SK-N-SH treated with all-trans-retinoic acid at 6 μM for 48 hours (cell line): ENCODE measurements around the gene VMP1.
"Not testable (repeated sequence)": the region's sequence is repeated elsewhere in the genome, so short reads cannot be mapped to it uniquely, and the experiment has no call there.

ENCODE experiments used
- ATAC-seq: fragments of 200-7000 bp; cut with Tn5 transposase; 3 replicates; pipeline ENCODE4 v1.9.1; 2020; ENCODE audit warnings: mild to moderate bottlenecking, moderate library complexity
- BACH2 ChIP-seq: fragments of 250-450 bp; sonication (Bioruptor Pico); IDR thresholded peaks from 2 replicates; pipeline ENCODE4 v1.9.0; 2021; ENCODE audit warnings: mild to moderate bottlenecking, borderline replicate concordance
- CREB5 ChIP-seq: fragments of 250-450 bp; sonication (Bioruptor Pico); IDR thresholded peaks from 2 replicates; pipeline ENCODE4 v1.5.1; 2020; ENCODE audit warnings: low read depth, mild to moderate bottlenecking, moderate library complexity
- CSDC2 ChIP-seq: fragments of 250-450 bp; sonication (Bioruptor Pico); IDR thresholded peaks from 2 replicates; pipeline ENCODE4 v1.5.0; 2020; ENCODE audit warnings: mild to moderate bottlenecking, moderate library complexity
- ESRRG ChIP-seq: fragments of 250-450 bp; sonication (Bioruptor Pico); IDR thresholded peaks from 2 replicates; pipeline ENCODE4 v1.6.1; 2021; ENCODE audit warnings: mild to moderate bottlenecking
- GLIS3 ChIP-seq: fragments of 250-450 bp; sonication (Bioruptor Pico); IDR thresholded peaks from 2 replicates; pipeline ENCODE4 v1.5.0; 2020; ENCODE audit warnings: mild to moderate bottlenecking, moderate library complexity
- ISL1 ChIP-seq: fragments of 250-450 bp; sonication (Bioruptor Pico); IDR thresholded peaks from 2 replicates; pipeline ENCODE4 v2.1.2; 2022; ENCODE audit warnings: mild to moderate bottlenecking, moderate library complexity
- OSR1 ChIP-seq: fragments of 250-450 bp; sonication (Bioruptor Pico); IDR thresholded peaks from 2 replicates; pipeline ENCODE4 v1.8.0; 2022; ENCODE audit warnings: moderate library complexity, mild to moderate bottlenecking, inconsistent platforms
- PATZ1 ChIP-seq: fragments of 250-450 bp; sonication (Bioruptor Pico); IDR thresholded peaks from 2 replicates; pipeline ENCODE4 v1.8.0; 2020; ENCODE audit warnings: mild to moderate bottlenecking, moderate library complexity, borderline replicate concordance
- PPARA ChIP-seq: fragments of 250-450 bp; sonication (Bioruptor Pico); IDR thresholded peaks from 2 replicates; pipeline ENCODE4 v1.5.0; 2020; ENCODE audit warnings: mild to moderate bottlenecking, borderline replicate concordance
- RARB ChIP-seq: fragments of 250-450 bp; sonication (Bioruptor Pico); IDR thresholded peaks from 2 replicates; pipeline ENCODE4 v1.8.0; 2021; ENCODE audit warnings: mild to moderate bottlenecking, moderate library complexity
- SNAI2 ChIP-seq: fragments of 250-450 bp; sonication (Bioruptor Pico); IDR thresholded peaks from 2 replicates; pipeline ENCODE4 v1.5.0; 2020; ENCODE audit warnings: mild to moderate bottlenecking, moderate library complexity
- TCF4 ChIP-seq: fragments of 250-450 bp; sonication (Bioruptor Pico); IDR thresholded peaks from 2 replicates; pipeline ENCODE4 v1.8.0; 2021; ENCODE audit warnings: mild to moderate bottlenecking, moderate library complexity, borderline replicate concordance
- TOX ChIP-seq: fragments of 250-450 bp; sonication (Bioruptor Pico); IDR thresholded peaks from 2 replicates; pipeline ENCODE4 v1.8.0; 2021; ENCODE audit warnings: mild to moderate bottlenecking, moderate library complexity, borderline replicate concordance
- ZC3H10 ChIP-seq: fragments of 250-450 bp; sonication (Bioruptor Pico); IDR thresholded peaks from 2 replicates; pipeline ENCODE4 v1.5.1; 2021; ENCODE audit warnings: mild to moderate bottlenecking, moderate library complexity
- ZFP3 ChIP-seq: fragments of 250-450 bp; sonication (Bioruptor Pico); IDR thresholded peaks from 2 replicates; pipeline ENCODE4 v1.5.0; 2020; ENCODE audit warnings: mild to moderate bottlenecking, moderate library complexity
- ZFP30 ChIP-seq: fragments of 450-650 bp; formaldehyde crosslinking; IDR thresholded peaks from 2 replicates; pipeline ENCODE4 v1.5.0; 2022; ENCODE audit warnings: mild to moderate bottlenecking, moderate library complexity
- ZNF565 ChIP-seq: fragments of 450-650 bp; formaldehyde crosslinking; conservative IDR thresholded peaks from 2 replicates; pipeline ENCODE4 v1.5.0; 2020; ENCODE audit warnings: low read depth, mild to moderate bottlenecking, moderate library complexity
- ZNF70 ChIP-seq: fragments of 450-650 bp; formaldehyde crosslinking; IDR thresholded peaks from 2 replicates; pipeline ENCODE4 v1.5.0; 2020; ENCODE audit warnings: mild to moderate bottlenecking, moderate library complexity
- TF ChIP-seq, protein P1 (sequence below): fragments of 250-450 bp; sonication (Bioruptor Pico); IDR thresholded peaks from 2 replicates; pipeline ENCODE4 v1.8.0; 2021; ENCODE audit warnings: low read depth, mild to moderate bottlenecking, moderate library complexity, borderline replicate concordance
- TF ChIP-seq, protein P2 (sequence below): fragments of 250-450 bp; sonication (Bioruptor Pico); IDR thresholded peaks from 2 replicates; pipeline ENCODE4 v1.5.1; 2021; ENCODE audit warnings: mild to moderate bottlenecking, moderate library complexity

Gene VMP1

GRCh38 chr17:59872351-59872750 lies 164.9 kb downstream of the VMP1 start:
- no peak for ATAC-seq
- TF ChIP-seq SNAI2 (CRISPR knock-in tag) (no peak), CSDC2 (CRISPR knock-in tag) (no peak), CREB5 (CRISPR knock-in tag) (no peak)

- ATAC-seq = not testable (repeated sequence)
Measured at GRCh38 chr17:59873414-59873813, 166.0 kb downstream of the VMP1 start.

DNA sequence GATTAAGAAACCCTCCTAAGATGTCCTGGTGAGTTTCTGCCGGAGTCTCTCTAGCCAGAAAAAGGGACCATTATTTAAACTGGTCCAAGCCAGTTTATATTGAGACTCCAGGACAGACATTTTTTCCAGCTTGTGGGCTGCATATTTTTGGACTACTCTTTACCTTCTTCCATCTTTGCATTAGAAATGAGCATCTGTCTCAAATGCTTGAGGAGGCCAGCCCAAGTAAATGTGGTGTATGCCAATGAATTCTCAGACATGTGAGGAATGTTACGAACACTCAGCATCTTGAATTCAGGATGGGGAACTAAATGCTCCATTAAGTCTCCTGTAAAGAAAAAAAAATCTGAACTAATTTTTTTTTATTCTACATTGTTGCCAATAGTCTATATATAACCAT lies 166.9 kb downstream of the VMP1 start:
- no peak for ATAC-seq
- TF ChIP-seq TOX (CRISPR knock-in tag) (no peak), ZC3H10 (CRISPR knock-in tag) (no peak)
- TF ChIP-seq, protein P1, sequence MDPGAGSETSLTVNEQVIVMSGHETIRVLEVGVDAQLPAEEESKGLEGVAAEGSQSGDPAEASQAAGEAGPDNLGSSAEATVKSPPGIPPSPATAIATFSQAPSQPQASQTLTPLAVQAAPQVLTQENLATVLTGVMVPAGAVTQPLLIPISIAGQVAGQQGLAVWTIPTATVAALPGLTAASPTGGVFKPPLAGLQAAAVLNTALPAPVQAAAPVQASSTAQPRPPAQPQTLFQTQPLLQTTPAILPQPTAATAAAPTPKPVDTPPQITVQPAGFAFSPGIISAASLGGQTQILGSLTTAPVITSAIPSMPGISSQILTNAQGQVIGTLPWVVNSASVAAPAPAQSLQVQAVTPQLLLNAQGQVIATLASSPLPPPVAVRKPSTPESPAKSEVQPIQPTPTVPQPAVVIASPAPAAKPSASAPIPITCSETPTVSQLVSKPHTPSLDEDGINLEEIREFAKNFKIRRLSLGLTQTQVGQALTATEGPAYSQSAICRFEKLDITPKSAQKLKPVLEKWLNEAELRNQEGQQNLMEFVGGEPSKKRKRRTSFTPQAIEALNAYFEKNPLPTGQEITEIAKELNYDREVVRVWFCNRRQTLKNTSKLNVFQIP (CRISPR knock-in tag) = no peak
- TF ChIP-seq, all 23 proteins: peak for 0

GRCh38 chr17:59876107-59876506 lies 168.7 kb downstream of the VMP1 start:
- no peak for ATAC-seq

GRCh38 chr17:59877965-59878364 lies 170.5 kb downstream of the VMP1 start:
- TF ChIP-seq ISL1 (CRISPR knock-in tag) = no peak
- TF ChIP-seq, protein P2, sequence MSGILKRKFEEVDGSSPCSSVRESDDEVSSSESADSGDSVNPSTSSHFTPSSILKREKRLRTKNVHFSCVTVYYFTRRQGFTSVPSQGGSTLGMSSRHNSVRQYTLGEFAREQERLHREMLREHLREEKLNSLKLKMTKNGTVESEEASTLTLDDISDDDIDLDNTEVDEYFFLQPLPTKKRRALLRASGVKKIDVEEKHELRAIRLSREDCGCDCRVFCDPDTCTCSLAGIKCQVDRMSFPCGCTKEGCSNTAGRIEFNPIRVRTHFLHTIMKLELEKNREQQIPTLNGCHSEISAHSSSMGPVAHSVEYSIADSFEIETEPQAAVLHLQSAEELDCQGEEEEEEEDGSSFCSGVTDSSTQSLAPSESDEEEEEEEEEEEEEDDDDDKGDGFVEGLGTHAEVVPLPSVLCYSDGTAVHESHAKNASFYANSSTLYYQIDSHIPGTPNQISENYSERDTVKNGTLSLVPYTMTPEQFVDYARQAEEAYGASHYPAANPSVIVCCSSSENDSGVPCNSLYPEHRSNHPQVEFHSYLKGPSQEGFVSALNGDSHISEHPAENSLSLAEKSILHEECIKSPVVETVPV (CRISPR knock-in tag) = no peak
- no peak for TF ChIP-seq PPARA (CRISPR knock-in tag)
- no peak for TF ChIP-seq GLIS3 (CRISPR knock-in tag)
- TF ChIP-seq ZFP30 (CRISPR knock-in tag) = no peak
- no peak for TF ChIP-seq PATZ1 (CRISPR knock-in tag)
- TF ChIP-seq TOX (CRISPR knock-in tag) = no peak
- ATAC-seq = no peak

More at GRCh38 chr17:59876107-59876506, 168.7 kb downstream of the VMP1 start:
- no peak for TF ChIP-seq TOX (CRISPR knock-in tag)
- no peak for TF ChIP-seq TCF4 (CRISPR knock-in tag)
- no peak for TF ChIP-seq ESRRG (CRISPR knock-in tag)
- TF ChIP-seq ISL1 (CRISPR knock-in tag) = no peak
- TF ChIP-seq ZFP3 (CRISPR knock-in tag) = no peak
- no peak for TF ChIP-seq ZNF565
- TF ChIP-seq, protein P2 (CRISPR knock-in tag) = no peak
- TF ChIP-seq PATZ1 (CRISPR knock-in tag) = no peak
- no peak for TF ChIP-seq ZC3H10 (CRISPR knock-in tag)
- TF ChIP-seq ZNF70 (CRISPR knock-in tag) = no peak
- TF ChIP-seq, protein P1 (CRISPR knock-in tag) = no peak
- no peak for TF ChIP-seq RARB (CRISPR knock-in tag)
- no peak for TF ChIP-seq OSR1 (CRISPR knock-in tag)
- no peak for TF ChIP-seq CSDC2 (CRISPR knock-in tag)
- no peak for TF ChIP-seq SNAI2 (CRISPR knock-in tag)
- no peak for TF ChIP-seq PPARA (CRISPR knock-in tag)
- TF ChIP-seq BACH2 (CRISPR knock-in tag) = no peak
- TF ChIP-seq, all 23 proteins: peak for 0
